ENCODE data around the gene ELAVL3. TPM values are rescaled to one million over a fixed set of nuclear protein-coding genes. Genes with fewer than 3 reads are reported as not detected.

Gene ELAVL3
- polyA plus RNA-seq, 3 donors = not detected

DNA sequence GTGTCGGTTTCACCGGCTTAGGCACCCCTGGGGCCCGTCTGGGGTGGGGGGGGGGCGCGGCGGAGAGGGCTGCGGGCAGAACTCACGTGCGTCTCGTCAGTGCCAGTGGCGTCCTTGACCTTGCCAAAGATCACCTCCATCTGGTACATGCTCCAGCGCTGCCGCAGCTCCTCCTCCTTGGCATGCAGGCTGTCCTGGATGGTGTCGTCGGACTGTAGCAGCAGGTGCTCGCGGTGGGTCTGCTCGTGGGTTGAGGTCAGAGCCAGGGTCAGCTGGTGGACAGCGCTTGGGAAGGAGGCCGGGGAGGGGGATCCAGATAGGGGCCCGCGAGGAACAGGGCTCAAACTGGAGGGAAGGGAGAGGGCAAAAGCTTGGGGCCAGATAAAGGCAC is 57.1 kb downstream of the ELAVL3 start:
- Mint-ChIP-seq H3K4me1 (peaks cover 38% of the 10 kb centered on the region), H3K9me3 (peaks cover 0 to 29% (median 12%) of the 10 kb centered on the region in 7 donors), H3K4me3 (peak overlapping the region in 1 of 2 donors; percentile 94), H3K36me3 (peaks cover 2 to 3% of the 10 kb centered on the region in 2 donors), H3K27ac (no peak overlapping the region), H3K27me3 (ENCODE audit: low read depth in 3 of 3) (peaks cover 46 to 64% (median 56%) of the 10 kb centered on the region in 3 donors)
- intact Hi-C loops (cut with micrococcal nuclease) = loop anchor here (5.0 kb wide), 1 partner anchor 41 kb away; the partner anchor contains the start of gene EPOR (in 2 of the 2)
- Histone ChIP-seq H3K79me2 (ENCODE audit: insufficient read depth, low read length) (no peaks in the 10 kb centered on the region), H3K4me2 (replicated peaks; ENCODE audit: extremely low read depth, low read length, poor library complexity, severe bottlenecking) (no peak overlapping the region), H2AFZ (ENCODE audit: insufficient read depth, low read depth, low read length, poor library complexity, severe bottlenecking) (no peak overlapping the region), H3K9ac (ENCODE audit: insufficient read depth, low read length, poor library complexity, severe bottlenecking) (no peak overlapping the region), H4K20me1 (ENCODE audit: insufficient read depth, low read length) (no peaks in the 10 kb centered on the region), H3K4me3 (replicated peaks in 1 of 3; ENCODE audit: low read depth in 2 of 3, low read length in 3 of 3) (no peak overlapping the region), H3K36me3 (replicated peaks in 1 of 2; ENCODE audit: control insufficient read depth in 1 of 2, insufficient read depth in 2 of 2, low read length in 2 of 2) (no peaks in the 10 kb centered on the region), H3K27me3 (ENCODE audit: control insufficient read depth in 2 of 2, insufficient read depth in 2 of 2, low read length in 2 of 2) (peaks cover 29 to 53% of the 10 kb centered on the region in 2 donors), H3K9me3 (replicated peaks in 1 of 2; ENCODE audit: control insufficient read depth in 1 of 2, insufficient read depth in 1 of 2, low read length in 2 of 2) (peaks cover 3 to 14% of the 10 kb centered on the region in 2 donors), H3K4me1 (ENCODE audit: control insufficient read depth in 1 of 2, insufficient read depth in 2 of 2, low read length in 2 of 2) (peaks cover 34 to 42% of the 10 kb centered on the region in 2 donors), H3K27ac (ENCODE audit: low read depth in 1 of 2, low read length in 2 of 2) (no peak overlapping the region)
- no peak for TF ChIP-seq CTCF (IDR thresholded peaks at IDR 0.05)
- no peak for DNase-seq
- WGBS (ENCODE audit: insufficient coverage) = 20% methylated on average over 20 of the region's 22 CpGs

DNA sequence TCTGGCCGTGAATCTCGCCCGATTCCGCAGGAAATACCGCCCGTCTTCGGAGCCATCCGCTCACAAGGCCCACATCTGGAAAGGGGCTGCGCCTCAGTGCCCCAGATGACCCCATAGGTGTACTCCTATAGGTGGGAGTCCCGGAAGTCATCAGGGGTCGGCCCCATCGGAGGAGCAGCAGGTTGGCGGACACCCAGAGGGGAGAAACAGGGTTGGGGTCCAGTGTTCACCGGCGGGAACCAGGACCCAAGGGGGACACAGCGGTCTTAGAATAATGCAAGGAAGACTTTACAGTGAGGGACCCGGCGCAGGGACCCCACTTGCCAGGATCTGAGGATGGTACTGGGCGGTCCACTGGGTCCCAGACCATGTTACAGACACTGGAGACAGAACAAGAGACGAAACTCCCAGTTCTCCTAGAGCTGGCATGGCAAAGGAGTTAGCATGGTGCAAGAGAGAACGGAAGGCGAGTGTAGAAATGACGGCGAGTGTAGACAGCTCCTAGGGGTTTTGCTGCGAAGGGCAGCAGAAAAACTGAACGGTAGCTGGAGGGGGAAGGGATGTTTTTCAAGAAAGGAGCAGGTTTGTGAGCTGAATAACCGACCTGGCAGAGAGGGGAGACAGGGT is 57.6 kb downstream of the ELAVL3 start:
- Histone ChIP-seq H3K27ac (ENCODE audit: low read depth in 1 of 2, low read length in 2 of 2) (no peak overlapping the region), H4K20me1 (ENCODE audit: insufficient read depth, low read length) (no peaks in the 10 kb centered on the region), H2AFZ (ENCODE audit: insufficient read depth, low read depth, low read length, poor library complexity, severe bottlenecking) (no peak overlapping the region), H3K4me2 (replicated peaks; ENCODE audit: extremely low read depth, low read length, poor library complexity, severe bottlenecking) (no peak overlapping the region), H3K4me1 (ENCODE audit: control insufficient read depth in 1 of 2, insufficient read depth in 2 of 2, low read length in 2 of 2) (peaks cover 37 to 47% of the 10 kb centered on the region in 2 donors), H3K4me3 (replicated peaks in 1 of 3; ENCODE audit: low read depth in 2 of 3, low read length in 3 of 3) (no peak overlapping the region), H3K36me3 (replicated peaks in 1 of 2; ENCODE audit: control insufficient read depth in 1 of 2, insufficient read depth in 2 of 2, low read length in 2 of 2) (no peaks in the 10 kb centered on the region), H3K79me2 (ENCODE audit: insufficient read depth, low read length) (no peaks in the 10 kb centered on the region), H3K9me3 (replicated peaks in 1 of 2; ENCODE audit: control insufficient read depth in 1 of 2, insufficient read depth in 1 of 2, low read length in 2 of 2) (peaks cover 3 to 18% of the 10 kb centered on the region in 2 donors), H3K9ac (ENCODE audit: insufficient read depth, low read length, poor library complexity, severe bottlenecking) (no peak overlapping the region), H3K27me3 (ENCODE audit: control insufficient read depth in 2 of 2, insufficient read depth in 2 of 2, low read length in 2 of 2) (peaks cover 34 to 58% of the 10 kb centered on the region in 2 donors)
- Mint-ChIP-seq H3K4me3 (peak overlapping the region in 1 of 2 donors; percentile 94), H3K27me3 (ENCODE audit: low read depth in 3 of 3) (peaks cover 51 to 69% (median 61%) of the 10 kb centered on the region in 3 donors), H3K4me1 (peaks cover 41% of the 10 kb centered on the region), H3K27ac (no peak overlapping the region), H3K36me3 (peaks cover 2 to 3% of the 10 kb centered on the region in 2 donors), H3K9me3 (peaks cover 0 to 31% (median 13%) of the 10 kb centered on the region in 7 donors)
- no peak for TF ChIP-seq CTCF (IDR thresholded peaks at IDR 0.05)
- intact Hi-C loops (cut with micrococcal nuclease) = loop anchor here (5.0 kb wide), 1 partner anchor 41 kb away; the partner anchor contains the start of gene EPOR (in 2 of the 2)
- no peak for DNase-seq
- 39% methylated on average over 27 of the region's 27 CpGs for WGBS (ENCODE audit: insufficient coverage)

All from CD14-positive monocyte (primary cell).